Eye (tissue), 1 donor: ENCODE results near the gene EFCAB12.
"Not testable (repeated sequence)": the region's sequence is repeated elsewhere in the genome, so short reads cannot be mapped to it uniquely, and the experiment has no call there.

Experiments
- DNase-seq: peaks from one replicate; pipeline ENCODE4 v3.0.0-alpha.2; 2015

EFCAB12 gene

DNA sequence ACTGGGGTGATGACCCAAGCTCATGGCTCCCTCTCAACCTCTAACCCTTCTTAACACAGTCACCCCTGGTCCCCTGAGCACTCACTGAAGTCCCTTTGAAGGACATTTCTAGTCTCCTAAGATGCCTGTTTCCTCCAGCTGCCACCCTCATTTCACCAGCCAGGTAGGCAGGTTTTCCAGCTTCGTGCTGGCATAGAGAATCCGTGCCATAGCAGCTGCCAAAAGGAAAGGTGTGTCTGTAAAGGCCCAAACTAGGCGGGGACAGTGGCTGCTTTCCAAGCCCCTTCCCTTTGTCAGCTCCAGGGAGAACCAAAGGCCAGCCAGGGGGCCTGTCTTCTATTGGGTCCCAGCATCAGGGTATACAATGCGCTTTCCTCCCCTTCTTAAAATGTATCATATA, 36.9 kb downstream of the EFCAB12 start:
- not testable (repeated sequence) for DNase-seq

DNA sequence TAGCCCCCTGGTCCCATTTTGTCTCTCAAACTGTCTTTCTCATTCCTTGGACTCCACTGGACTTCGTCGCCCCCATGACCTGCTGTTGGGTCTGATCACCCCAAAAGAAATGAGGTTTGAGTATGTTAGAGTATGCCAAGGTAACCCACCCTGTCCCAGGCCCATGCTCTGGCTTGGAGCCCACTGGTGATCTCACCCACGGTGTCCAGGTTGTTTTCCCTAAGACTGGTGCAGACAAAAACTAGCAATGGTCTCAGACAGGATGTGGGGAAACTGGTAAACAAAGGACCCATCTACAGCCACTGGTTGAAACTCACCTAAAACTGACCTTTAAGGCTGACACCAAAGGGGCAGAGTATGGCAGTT, 38.9 kb downstream of the EFCAB12 start:
- DNase-seq = no peak

DNA sequence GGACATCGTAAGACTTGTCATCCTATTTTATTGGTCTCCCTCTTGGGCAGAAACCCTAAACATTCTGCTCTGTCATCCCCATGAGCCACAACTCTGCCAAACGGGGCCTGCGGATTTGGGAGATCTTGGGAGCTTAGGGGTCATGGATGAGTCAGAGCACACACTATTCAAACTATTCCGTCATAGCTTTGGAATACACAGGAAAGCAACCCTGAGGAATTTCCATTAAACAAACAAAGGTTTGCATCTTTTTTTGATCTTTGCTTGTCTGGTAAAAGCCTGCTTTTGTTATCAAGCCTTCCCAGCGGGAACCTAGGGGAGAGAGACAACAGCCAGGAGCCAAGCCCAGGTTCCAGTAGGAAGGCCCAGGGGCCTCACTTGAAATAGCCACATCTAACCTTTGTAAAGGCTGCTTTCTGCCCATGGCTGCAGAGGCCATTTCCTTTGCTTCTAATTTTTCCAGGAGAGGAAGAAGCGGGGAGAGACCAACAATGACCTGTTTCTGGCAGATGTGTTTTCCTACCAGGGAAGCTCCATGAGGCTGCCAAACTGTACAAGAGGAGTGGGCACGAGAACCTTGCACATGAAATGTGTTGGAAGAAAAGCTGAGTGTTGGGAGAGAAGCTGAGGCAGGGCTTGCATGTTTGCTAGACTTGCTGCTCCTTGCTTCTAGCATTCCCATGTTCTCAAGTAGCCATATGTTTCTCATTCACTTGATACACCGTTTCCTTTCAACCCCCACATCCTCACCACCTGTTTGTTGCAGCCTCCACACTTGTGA, 39.5 kb downstream of the EFCAB12 start:
- not testable (repeated sequence) for DNase-seq

DNA sequence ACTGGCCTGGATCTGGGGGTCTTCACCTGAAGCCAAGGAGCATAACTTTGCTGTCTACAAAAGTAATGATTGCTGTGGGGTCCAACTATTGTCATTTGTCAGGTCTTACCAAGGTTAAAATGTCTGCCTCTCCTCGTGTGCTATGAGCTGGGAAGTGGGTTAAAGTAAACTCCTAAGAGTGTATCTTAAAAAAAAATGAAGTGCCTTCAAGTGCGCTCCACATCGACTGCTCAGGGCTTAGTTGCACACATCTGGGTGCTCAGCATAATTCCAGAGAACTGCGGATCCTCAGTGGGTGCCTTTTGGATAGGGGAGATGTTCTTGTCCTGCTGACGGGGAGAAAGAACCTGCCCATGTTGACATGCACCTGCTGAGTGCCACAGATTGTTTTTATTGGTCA, 40.9 kb downstream of the EFCAB12 start:
- DNase-seq = no peak

DNA sequence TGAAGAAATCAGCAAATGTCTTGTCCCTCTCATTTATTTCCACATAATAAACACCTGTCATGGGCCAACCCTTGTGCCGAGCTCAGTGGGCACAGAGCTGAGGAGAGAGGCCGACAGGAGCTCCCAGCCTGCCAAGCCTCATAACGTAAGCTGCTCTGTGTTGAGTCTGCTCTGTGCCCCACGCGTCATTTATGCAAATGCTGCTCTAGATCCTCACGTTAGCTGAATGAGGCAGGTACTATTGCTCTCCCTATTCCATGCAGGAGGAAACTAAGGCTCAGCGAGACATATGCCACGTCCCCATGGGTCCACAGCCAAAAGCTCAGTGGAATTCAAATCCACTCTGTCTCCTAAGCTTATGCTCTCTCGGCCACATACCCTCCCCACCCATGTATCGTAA, 41.5 kb downstream of the EFCAB12 start:
- no peak for DNase-seq

DNA sequence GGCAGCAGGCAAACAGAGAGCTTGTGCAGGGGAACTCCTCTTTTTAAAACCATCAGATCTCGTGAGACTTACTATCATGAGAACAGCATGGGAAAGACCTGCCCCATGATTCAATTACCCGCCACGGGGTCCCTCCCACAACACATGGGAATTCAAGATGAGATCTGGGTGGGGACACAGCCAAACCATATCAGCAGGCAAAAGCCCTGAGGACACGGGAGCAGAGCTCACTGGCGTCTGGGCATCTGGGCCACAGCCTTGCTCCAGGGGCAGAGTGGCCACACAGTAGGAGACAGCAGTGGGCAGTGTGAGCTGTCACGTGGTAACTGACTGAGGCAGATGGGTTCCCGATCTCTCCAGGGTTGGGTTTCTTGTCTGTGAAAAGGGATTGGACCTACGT, 42.9 kb downstream of the EFCAB12 start:
- DNase-seq = not testable (repeated sequence)

DNA sequence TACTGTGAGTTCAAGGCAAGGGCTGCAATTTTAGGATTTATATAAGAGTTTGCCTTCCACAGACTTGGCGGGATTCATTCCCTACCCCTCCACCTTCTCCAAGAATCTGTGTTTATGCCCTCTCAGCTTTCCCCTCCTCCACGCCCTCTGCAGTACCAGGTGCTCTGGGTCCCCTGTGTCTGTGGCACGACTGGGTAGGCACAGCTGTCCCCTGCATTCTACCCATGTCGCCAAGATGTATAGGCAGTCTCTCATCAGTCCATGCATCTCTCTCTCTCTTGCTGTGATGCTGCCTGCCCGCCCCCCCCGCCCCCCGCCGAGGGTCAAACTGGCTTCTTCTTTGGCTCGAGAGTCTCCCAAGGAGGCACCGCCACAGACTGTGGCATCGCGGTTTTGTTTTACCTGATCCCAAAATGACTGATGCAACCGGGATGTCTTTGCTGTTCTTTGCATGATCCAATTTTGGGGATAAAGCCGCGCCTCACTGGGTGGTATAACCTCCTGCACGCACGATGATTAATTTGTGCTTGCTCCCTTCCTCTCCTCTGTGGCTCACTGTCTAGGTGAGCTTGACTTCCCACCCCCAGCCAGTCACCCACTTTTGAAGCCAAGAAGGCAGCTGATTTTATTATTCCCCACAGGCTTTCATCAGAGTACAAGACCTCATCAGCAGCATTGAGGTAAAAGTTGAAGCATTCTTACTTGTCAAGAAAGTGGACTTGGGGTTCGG, 43.7 kb downstream of the EFCAB12 start:
- no peak for DNase-seq

DNA sequence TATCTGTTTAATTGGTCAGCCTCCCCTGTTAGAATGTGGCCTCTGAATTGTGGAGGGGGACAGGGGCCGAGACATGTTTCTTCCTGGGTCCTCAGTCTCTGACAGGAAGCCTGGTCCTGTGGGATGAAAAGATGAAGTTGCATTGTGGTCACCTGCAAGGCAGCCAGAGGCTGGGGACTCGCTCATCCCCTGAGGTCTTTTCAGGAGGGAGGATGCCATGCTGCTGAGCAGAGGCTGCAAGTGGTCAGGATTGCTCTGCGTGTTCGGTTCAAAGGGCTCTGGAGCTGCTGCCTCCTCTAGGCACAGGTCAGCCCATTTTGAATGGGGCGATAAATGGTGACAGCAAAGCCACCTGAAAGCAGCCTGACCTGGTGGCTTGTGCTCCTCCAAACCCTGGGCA, 44.3 kb downstream of the EFCAB12 start:
- DNase-seq = not testable (repeated sequence)

DNA sequence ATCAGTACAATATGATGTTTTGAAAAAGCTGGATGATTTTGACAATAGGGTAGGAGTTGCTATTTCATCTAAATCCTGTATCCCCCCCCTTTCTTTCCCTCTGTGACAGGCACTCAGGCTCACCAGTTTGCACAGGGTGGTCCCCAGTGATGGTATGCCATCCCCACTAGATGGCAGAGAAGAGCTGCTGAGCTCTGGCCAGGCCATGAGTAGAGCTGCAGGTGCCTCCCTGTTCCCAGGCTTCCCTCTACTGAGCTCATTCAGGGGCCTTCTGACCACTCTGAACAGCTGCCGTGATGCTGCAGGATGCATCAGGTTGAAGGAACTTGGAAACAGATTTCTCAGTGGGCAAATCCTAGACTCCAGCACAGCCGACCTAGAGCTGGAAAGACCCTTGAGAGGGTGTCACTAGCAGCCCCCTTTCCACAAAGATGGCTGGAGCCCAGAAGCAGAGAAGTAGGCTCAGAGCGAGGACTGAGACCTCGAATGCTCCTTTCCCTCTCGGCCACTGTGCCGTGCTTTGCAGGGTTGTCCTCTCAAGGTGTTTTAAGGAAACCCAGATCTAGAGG, 45.1 kb downstream of the EFCAB12 start:
- DNase-seq = peak; percentile 79

DNA sequence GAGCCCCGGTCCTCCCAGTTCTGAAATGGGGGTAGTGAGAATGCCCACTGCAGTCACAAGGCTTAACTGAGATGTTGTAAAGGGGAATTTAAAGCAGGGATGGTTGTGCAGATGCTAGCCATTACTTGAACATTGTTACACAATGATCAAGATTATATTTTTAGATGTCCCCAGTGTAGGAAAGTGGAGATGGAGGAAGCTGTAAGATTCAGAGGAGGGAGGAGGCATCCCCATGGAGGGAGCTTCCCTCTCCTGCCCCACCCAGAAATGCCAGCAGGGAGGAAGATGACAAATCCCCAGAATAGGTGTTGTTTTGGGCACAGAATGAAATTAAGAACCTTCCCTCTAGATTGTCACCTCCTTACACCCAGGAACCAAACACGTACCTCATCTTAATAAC, 46.1 kb downstream of the EFCAB12 start:
- DNase-seq = no peak

DNA sequence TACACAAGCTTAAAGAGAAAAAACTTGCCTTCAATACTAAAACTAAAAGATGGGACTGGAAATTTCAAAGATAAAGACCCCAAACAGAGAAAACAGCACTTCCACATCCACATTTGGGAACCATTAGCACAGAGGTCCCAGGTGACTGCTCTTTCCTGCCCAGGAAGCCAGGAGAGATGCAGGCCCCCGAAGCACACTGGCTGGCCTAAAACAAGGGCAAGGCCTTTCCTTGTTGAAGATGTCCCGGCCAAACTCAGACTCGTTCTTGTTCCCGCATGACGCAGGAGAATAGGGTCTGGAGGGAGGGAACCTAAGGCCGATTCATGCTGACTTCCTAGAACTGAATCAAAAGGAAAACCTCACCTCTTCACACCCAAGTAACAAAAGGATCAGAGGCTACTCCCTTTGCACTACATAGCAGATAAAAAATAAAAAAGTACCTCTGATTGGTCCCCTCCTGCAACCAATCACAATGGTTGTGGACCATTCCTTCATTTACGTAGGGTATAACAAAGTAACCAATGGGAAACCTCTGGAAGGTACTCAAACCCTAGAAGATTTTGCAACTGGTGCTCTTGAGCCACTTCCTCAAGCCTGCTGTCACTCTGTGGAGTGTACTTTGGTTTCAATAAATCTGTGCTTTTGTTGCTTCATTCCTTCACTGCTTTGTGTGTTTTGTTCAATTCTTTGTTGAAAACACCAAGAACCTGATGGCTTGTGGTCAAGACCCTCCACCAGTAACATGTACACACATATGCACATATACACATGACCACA, 48.7 kb downstream of the EFCAB12 start:
- no peak for DNase-seq

DNA sequence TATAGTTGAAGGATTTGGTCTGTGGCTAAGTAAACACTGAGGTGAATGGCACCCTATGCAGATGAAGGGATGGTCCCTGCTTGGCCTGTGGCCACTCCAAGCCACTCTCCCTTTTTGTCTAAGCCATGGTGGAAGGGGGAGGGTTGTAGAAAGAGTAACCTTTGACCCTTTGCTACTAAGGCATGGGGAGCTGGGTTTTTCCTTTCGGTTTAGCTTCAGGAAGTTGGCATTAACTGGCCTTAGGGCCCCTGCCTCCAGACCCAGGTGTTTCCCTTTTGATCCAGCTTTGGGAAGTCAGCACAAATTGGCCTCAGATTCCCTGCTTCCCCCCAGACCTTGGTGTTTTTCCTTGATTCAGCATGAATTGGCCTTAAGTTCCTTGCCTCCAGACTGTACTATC, 49.5 kb downstream of the EFCAB12 start:
- DNase-seq = no peak

DNA sequence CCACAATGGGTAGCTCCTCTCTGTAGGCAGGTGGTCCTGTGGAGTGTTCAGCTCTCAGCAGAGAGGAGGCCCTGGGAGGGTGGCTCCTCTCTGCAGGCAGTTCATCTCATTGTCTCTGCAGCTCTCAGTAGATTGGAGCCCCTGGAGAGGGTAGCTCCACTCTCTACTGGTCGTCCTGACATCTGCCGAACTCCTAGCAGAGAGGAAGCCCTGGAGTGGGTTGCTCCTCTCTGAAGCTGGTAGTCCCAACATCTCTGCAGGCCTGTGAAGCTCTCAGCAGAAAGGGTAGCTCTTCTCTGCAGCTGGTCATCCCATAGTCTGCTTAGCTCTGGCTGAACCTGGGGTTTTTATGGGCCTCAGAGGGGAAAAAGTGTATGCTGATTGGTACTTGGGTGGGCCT, 50.8 kb downstream of the EFCAB12 start:
- no peak for DNase-seq

DNA sequence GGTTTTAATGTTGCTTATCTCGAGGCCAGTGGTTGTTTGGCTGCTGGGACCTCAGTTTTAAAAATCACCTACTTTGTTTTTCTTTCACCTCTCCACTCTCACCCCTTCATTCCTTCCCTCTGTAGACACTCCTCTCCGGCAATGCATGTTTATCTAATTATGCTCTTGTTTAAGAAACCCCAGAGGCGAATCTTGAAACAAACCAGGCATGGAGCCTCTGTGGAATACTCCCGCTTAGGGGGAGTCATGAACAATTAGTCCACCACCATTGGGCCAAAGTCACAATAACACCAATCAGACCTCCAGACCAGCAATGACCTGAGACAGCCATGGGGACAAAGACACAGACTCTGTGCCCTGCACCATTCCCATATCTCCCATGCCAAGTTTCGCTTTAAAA, 53.3 kb downstream of the EFCAB12 start:
- DNase-seq = no peak

DNA sequence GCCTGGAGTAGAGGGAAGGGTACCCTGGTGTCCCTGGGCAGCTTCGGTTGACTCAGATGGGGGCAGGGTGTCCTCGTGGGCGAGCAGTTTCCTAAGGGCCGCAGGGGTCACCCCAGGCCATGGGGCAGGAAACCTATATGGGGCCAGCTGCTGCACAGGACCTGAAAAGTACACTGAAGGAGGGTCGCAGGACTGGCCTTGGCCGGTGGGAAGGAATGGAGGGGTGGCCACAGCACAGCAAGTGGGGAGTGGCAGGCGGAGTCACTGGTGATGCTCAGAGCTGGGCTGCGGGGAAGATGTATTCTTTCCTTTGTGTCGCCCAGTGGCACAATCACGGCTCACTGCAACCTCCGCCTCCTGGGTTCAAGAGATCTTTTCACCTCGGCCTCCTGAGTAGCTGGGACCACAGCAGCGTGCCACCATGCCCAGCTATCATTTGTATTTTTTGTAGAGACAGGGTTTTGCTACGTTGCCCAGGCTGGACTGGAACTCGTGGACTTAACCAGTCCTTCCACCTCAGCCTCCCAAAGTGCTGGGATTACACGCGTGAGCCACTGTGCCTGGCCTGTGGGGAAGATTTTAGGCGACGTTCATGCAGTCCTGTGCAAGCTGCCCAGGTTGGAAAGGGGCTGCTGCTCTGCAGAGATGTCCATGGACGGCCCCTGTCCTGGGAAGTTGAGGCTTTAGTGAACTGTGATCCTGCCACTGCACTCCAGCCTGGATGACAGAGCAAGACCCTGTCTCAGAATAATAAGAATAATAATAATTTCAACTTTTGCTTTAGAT, 57.2 kb downstream of the EFCAB12 start:
- no peak for DNase-seq

DNA sequence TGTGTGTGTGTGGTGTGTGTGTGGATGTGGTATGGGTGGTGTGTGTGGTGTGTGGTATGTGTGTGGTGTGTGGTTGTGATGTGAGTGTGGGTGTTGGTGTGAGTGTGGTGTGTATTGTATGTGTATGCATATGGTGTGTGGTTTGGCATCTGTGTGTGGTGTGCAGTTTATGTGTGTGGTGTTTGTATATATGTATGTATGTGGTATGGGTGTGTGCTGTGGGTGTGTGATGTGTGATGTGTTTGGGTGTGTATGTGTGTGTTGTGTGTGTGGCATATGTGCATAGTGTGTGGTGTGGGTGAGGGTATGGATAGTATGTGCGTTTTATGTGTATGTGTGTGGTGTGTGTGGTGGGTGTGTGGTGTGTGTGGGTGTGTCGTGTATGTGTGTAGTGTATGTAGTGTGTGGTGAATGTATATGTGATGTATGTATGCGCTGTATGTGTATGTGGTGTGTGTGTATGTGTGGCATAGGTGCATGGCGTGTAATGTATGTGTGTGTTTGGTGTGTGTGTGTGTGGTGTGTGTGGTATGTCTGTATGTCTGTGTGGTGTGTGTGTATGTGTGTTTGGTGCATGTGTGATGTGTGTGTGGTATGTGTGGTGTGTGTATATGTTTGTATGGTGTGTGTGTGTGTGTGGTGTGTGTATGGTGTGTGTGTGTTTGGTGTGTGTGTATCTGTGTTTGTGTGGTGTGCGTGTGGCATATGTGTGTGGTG, 58.0 kb downstream of the EFCAB12 start:
- no peak for DNase-seq

DNA sequence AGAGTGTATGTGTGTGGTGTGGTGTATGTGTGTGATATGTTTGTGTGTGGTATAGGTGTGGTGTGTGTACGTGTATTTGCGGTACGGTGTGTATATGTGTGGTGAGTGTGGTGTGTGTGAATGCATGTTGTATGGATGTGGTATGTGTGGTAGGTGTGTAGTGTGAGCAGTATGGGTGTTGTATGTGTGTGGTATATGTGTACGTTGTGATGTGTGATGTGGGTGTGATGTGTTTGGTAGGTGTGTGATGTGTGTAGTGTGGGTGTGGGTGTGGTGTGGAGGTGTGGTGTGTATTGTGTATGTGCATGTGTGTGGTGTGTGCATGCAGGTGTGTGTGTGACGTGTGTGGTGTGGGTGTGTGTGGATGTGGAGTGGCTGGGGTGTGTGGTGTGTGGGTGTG, 58.7 kb downstream of the EFCAB12 start:
- DNase-seq = no peak

DNA sequence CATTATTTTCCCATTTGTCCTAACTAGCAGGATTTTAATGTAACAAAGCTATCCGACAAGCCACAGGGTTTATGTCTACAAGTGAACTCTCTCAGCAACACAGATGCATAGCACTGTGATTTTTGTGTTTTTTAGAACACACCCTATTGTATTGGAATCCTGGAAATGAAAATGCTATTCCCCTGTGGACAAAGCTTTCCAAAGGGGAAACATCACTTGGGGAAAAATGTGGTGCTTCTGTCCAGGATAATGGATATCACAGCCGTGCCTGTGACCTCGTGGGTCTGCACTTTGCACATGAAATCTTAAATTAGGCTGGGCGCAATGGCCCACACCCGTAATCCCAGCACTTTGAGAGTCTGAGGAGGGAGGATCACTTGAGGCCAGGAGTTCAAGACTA, 60.6 kb downstream of the EFCAB12 start:
- DNase-seq = no peak

DNA sequence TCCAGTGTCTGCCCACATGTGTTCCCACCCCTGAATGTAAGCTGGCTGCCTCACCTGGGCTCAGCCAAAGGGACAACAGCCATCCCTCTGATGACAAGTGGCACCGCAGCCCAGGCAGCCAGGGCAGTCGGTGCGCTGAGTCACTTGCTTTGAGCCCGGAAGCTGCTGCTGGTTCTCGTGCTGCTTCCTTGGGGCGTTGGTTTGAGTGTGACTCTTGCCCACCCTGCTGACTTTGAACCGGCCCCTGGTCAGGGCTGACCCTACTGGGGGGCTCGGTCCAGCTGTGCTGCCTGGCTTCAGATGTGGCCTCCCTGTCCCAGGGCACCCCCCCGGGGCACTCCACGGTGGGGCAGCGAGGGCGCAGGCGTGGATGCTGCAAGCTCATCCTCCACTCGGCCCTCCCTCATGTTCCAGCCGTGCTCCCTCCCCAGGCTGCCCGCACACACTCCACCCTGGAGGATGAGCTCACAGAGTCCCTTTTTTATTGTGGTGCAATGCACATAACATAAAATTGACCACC, 62.1 kb downstream of the EFCAB12 start:
- DNase-seq = no peak

DNA sequence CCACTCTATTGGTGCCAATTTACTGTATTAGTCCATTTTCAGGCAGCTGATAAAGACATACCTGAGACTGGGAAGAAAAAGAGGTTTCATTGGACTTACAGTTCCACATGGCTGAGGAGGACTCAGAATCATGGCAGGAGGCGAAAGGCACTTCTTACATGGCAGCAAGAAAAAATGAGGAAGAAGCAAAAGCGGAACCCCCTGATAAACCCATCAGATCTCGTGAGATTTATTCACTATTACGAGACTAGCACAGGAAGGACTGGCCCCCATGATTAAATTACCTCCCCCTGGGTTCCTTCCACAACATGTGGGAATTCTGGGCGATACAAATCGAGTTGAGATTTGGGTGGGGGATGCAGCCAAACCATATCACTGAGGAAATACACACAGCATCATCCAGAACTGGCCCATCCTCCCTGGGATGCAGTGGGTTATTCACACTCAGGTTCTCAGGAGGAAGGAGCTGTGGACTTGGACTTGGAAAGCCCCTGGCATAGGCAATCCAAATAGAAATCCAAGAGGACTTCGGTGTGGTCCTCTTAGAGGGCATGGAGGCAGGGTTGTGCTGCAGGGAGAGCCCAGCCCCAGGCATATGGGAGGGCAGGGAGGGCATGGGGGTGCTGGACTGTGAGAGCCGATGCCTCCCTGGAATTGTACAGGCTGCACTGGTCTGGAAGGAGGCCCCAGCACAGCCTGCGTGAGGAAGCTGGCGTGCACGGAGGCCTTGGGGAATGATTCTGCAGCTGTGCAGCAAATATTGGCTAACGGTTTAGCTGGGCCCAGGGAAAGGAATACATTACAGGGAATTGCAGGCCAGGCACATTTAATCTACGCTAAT, 62.9 kb downstream of the EFCAB12 start:
- peak; percentile 30 for DNase-seq

DNA sequence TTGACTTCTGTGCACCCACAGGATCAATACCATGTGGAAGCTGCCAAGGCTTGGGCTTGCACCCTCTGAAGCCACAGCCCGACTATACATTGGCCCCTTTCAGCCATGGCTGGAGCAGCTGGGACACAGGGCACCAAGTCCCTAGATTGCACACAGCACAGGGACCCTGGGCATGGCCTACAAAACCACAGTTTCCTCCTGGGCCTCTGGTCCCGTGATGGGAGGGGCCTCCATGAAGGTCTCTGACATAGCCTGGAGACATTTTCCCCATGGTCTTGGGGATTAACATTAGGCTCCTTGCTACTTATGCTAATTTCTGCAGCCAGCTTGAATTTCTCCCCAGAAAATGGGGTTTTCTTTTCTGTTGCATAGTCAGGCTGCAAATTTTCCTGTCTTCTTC, 63.6 kb downstream of the EFCAB12 start:
- not testable (repeated sequence) for DNase-seq
